PC-9 (cell line): ENCODE measurements around the gene IGFLR1.

Experiments
- EZH2 ChIP-seq: fragments of 200-600 bp; sonication (generic); IDR thresholded peaks from 2 replicates; pipeline ENCODE4 v1.8.0; 2017; ENCODE audit warnings: antibody characterized with exemption, low read depth
- TF ChIP-seq, protein P1 (sequence below): fragments of 200-600 bp; sonication (generic); conservative IDR thresholded peaks from 2 replicates; pipeline ENCODE4 v1.6.1; 2017; ENCODE audit warnings: mixed run types, antibody characterized with exemption, mild to moderate bottlenecking, moderate library complexity

DNA sequence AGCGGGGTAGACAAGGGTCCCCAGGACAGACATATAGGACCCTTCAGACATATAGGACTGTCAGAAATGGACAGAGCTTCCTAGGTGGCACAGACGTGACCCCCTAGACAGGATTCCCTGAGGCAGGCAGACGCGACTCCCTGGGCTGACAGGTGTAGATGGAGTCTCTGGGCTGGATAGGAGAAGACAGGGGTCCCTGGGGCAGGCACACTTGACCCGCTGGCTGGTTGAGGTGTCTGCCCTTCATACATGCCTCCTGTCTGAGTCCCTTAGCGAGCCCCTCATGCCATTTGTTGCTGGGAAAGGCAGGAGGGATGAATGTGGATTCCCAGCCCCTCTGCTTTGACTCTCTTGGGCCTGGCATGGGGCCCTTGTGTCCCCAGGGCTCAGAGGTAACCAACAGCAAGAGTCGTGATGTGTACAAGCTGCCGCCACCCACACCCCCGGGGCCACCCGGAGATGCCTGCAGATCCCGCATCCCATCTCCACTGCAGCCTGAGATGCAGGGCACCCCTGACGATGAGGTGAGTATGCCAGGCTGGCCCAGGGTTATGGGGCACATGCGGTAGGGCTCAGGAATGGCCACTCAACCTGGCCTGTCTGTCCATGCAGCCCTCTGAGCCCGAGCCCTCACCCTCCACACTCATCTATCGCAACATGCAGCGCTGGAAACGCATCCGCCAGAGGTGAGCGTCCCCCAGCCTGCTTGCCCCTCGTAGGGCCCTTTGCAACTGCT is 11.6 kb upstream of the IGFLR1 start:
- TF ChIP-seq, protein P1, sequence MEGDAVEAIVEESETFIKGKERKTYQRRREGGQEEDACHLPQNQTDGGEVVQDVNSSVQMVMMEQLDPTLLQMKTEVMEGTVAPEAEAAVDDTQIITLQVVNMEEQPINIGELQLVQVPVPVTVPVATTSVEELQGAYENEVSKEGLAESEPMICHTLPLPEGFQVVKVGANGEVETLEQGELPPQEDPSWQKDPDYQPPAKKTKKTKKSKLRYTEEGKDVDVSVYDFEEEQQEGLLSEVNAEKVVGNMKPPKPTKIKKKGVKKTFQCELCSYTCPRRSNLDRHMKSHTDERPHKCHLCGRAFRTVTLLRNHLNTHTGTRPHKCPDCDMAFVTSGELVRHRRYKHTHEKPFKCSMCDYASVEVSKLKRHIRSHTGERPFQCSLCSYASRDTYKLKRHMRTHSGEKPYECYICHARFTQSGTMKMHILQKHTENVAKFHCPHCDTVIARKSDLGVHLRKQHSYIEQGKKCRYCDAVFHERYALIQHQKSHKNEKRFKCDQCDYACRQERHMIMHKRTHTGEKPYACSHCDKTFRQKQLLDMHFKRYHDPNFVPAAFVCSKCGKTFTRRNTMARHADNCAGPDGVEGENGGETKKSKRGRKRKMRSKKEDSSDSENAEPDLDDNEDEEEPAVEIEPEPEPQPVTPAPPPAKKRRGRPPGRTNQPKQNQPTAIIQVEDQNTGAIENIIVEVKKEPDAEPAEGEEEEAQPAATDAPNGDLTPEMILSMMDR, result no peak
- TF ChIP-seq EZH2, result no peak
